HepG2 (cell line): ENCODE data around the gene DNAJC11. TPM values are rescaled to one million over a fixed set of nuclear protein-coding genes. Genes with fewer than 3 reads are reported as not detected.

Experiments
- CBX2 ChIP-seq, 2 experiments: fragments of 200-600 bp in 1 of 2; sonication (generic); formaldehyde crosslinking in 1 of 2; IDR thresholded peaks; 2 replicates each; pipeline versions ENCODE4 v1.7.0 to v1.8.1; 2018 to 2022; ENCODE audit warnings: low read depth in 2 of 2, low read length in 1 of 2, mild to moderate bottlenecking in 1 of 2, missing genetic modification reagents in 1 of 2
- FOXO1 ChIP-seq: sonication (generic); formaldehyde crosslinking; IDR thresholded peaks from 2 replicates; pipeline ENCODE4 v1.4.0; 2020; ENCODE audit warnings: missing genetic modification reagents
- HMG20A ChIP-seq: IDR thresholded peaks from 2 replicates; pipeline ENCODE4 v1.6.1; 2016; ENCODE audit warnings: borderline replicate concordance
- MIER3 ChIP-seq: IDR thresholded peaks from 2 replicates; pipeline ENCODE4 v1.6.1; 2016; ENCODE audit warnings: missing compliant biosample characterization, borderline replicate concordance
- PTBP1 ChIP-seq: fragments of 200-400 bp; formaldehyde crosslinking; IDR thresholded peaks from 2 replicates; pipeline ENCODE4 v1.6.1; 2018; ENCODE audit warnings: low read length, low read depth; ENCODE audit not compliant: poor library complexity, severe bottlenecking
- TOE1 ChIP-seq: sonication (generic); formaldehyde crosslinking; IDR thresholded peaks from 2 replicates; pipeline ENCODE4 v1.4.0; 2020; ENCODE audit warnings: mild to moderate bottlenecking, missing genetic modification reagents
- ZNF33B ChIP-seq: sonication (generic); formaldehyde crosslinking; IDR thresholded peaks from 2 replicates; pipeline ENCODE4 v1.5.1; 2020; ENCODE audit warnings: mild to moderate bottlenecking, missing genetic modification reagents
- ZNF343 ChIP-seq: sonication (generic); formaldehyde crosslinking; IDR thresholded peaks from 2 replicates; pipeline ENCODE4 v1.4.0; 2020; ENCODE audit warnings: mild to moderate bottlenecking, missing genetic modification reagents
- ZNF619 ChIP-seq: sonication (generic); formaldehyde crosslinking; IDR thresholded peaks from 2 replicates; pipeline ENCODE4 v1.4.0; 2020; ENCODE audit warnings: mild to moderate bottlenecking, missing genetic modification reagents
- ZNF841 ChIP-seq: sonication (generic); formaldehyde crosslinking; IDR thresholded peaks from 2 replicates; pipeline ENCODE4 v1.8.1; 2023; ENCODE audit warnings: missing genetic modification reagents, borderline replicate concordance
- ZNF879 ChIP-seq: sonication (generic); formaldehyde crosslinking; IDR thresholded peaks from 2 replicates; pipeline ENCODE4 v1.8.1; 2023; ENCODE audit warnings: missing genetic modification reagents
- polyA plus RNA-seq, 8 experiments: library from polyadenylated mRNA; depleted of rRNA in 3 of 8; stranded (reverse) in 7 of 8; unstranded in 1 of 8; fragments of >200 nt; fragmentation: Illumina TruSeq in 4 of 8; extraction: Trizol in 4 of 8; gene quantifications; 2 replicates each; pipeline versions ENCODE4 v1.2.1 to v1.2.3, GENCODE V29; 2011 to 2016; ENCODE audit warnings: low read depth in 4 of 8, missing spikeins in 1 of 8, mixed read lengths in 1 of 8; ENCODE audit not compliant: insufficient read depth in 1 of 8
- total RNA-seq, 5 experiments: library from RNA; depleted of rRNA; stranded (reverse); fragments of >200 nt; fragmentation: Illumina TruSeq; extraction: Trizol; gene quantifications; 2 replicates each; pipeline ENCODE4 v1.2.3, GENCODE V29; 2016; ENCODE audit warnings: low read depth in 1 of 5
- TF ChIP-seq, protein P1 (sequence below), 2 experiments: fragments of 450-650 bp in 1 of 2; sonication (generic) in 1 of 2; formaldehyde crosslinking in 1 of 2; IDR thresholded peaks; 2 replicates each; pipeline versions ENCODE4 v1.6.1 to v1.8.0; 2016 to 2022; ENCODE audit warnings: antibody characterized with exemption in 1 of 2, mild to moderate bottlenecking in 1 of 2, missing genetic modification reagents in 1 of 2
- TF ChIP-seq, protein P2 (sequence below): sonication (generic); formaldehyde crosslinking; IDR thresholded peaks from 2 replicates; pipeline ENCODE4 v1.4.0; 2020; ENCODE audit warnings: missing genetic modification reagents

The DNAJC11 gene
- total and polyA plus RNA-seq, 2 of the 13 experiments (the other 11 are each of a cell fraction or from before 2014, with no cell fraction given) = 25.1 to 47.6 TPM

DNA sequence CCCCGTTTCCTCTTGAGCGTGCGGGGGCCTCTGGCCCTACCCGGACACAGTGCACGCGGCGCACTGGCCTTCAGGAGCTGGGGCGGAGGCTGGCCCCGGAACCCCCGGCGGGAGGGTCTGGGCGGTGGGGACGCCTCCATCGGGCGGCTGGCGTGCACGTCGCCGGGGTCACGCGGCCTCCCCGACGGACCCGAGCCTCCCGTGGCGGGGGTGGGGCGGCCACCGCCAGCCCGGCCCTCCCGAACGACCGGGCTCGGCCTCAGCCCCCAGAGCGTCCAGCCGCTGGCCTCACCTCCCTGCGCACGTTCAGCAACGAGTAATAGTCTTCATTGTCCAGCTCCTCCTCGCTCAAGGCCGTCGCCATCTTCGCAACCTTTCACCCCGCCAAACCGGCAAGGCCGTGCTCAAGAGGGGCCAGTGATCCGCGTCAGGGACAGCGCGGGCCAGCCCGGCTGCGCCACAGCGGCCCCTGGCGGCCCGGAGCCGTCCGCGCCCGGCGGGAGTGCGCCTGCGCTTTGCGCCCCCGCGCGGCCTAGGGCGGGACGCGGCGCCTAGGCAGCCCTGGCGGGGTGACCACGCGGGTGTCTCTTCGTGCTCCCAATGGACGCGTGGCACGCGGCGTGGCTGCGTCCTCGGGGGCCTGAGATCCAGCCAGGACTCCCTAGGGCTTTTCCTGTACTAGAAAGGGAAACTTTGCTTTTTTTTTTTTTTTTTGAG is at the start of gene DNAJC11 (continued):
- TF ChIP-seq, protein P1, sequence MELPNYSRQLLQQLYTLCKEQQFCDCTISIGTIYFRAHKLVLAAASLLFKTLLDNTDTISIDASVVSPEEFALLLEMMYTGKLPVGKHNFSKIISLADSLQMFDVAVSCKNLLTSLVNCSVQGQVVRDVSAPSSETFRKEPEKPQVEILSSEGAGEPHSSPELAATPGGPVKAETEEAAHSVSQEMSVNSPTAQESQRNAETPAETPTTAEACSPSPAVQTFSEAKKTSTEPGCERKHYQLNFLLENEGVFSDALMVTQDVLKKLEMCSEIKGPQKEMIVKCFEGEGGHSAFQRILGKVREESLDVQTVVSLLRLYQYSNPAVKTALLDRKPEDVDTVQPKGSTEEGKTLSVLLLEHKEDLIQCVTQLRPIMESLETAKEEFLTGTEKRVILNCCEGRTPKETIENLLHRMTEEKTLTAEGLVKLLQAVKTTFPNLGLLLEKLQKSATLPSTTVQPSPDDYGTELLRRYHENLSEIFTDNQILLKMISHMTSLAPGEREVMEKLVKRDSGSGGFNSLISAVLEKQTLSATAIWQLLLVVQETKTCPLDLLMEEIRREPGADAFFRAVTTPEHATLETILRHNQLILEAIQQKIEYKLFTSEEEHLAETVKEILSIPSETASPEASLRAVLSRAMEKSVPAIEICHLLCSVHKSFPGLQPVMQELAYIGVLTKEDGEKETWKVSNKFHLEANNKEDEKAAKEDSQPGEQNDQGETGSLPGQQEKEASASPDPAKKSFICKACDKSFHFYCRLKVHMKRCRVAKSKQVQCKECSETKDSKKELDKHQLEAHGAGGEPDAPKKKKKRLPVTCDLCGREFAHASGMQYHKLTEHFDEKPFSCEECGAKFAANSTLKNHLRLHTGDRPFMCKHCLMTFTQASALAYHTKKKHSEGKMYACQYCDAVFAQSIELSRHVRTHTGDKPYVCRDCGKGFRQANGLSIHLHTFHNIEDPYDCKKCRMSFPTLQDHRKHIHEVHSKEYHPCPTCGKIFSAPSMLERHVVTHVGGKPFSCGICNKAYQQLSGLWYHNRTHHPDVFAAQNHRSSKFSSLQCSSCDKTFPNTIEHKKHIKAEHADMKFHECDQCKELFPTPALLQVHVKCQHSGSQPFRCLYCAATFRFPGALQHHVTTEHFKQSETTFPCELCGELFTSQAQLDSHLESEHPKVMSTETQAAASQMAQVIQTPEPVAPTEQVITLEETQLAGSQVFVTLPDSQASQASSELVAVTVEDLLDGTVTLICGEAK (IDR thresholded peaks at IDR 0.05) = no peak
- TF ChIP-seq, protein P1 (CRISPR knock-in tag; IDR thresholded peaks at IDR 0.05) = peak; percentile 95
- TF ChIP-seq ZNF619 (CRISPR knock-in tag) = no peak
- no peak for TF ChIP-seq CBX2 (IDR thresholded peaks at IDR 0.05; ENCODE audit: low read depth, low read length)
- TF ChIP-seq CBX2 (CRISPR knock-in tag; IDR thresholded peaks at IDR 0.05; ENCODE audit: low read depth) = peak; percentile 79; the same call in 1 of the 2 replicates
- TF ChIP-seq MIER3 = no peak
- TF ChIP-seq ZNF879 = peak; percentile 77; the same call in 1 of the 2 replicates
- peak; percentile 91 for TF ChIP-seq ZNF841 (CRISPR knock-in tag)
- TF ChIP-seq HMG20A (CRISPR knock-in tag) = 0 out of 2 replicates have a peak, but pooled peaks have one; percentile 20
- TF ChIP-seq ZNF343 = peak; percentile 83; the same call in 1 of the 2 replicates
- peak; percentile 90; the same call in 1 of the 2 replicates for TF ChIP-seq TOE1 (CRISPR knock-in tag)
- TF ChIP-seq ZNF33B = peak; percentile 97
- TF ChIP-seq PTBP1 = no peak
- TF ChIP-seq, protein P2, sequence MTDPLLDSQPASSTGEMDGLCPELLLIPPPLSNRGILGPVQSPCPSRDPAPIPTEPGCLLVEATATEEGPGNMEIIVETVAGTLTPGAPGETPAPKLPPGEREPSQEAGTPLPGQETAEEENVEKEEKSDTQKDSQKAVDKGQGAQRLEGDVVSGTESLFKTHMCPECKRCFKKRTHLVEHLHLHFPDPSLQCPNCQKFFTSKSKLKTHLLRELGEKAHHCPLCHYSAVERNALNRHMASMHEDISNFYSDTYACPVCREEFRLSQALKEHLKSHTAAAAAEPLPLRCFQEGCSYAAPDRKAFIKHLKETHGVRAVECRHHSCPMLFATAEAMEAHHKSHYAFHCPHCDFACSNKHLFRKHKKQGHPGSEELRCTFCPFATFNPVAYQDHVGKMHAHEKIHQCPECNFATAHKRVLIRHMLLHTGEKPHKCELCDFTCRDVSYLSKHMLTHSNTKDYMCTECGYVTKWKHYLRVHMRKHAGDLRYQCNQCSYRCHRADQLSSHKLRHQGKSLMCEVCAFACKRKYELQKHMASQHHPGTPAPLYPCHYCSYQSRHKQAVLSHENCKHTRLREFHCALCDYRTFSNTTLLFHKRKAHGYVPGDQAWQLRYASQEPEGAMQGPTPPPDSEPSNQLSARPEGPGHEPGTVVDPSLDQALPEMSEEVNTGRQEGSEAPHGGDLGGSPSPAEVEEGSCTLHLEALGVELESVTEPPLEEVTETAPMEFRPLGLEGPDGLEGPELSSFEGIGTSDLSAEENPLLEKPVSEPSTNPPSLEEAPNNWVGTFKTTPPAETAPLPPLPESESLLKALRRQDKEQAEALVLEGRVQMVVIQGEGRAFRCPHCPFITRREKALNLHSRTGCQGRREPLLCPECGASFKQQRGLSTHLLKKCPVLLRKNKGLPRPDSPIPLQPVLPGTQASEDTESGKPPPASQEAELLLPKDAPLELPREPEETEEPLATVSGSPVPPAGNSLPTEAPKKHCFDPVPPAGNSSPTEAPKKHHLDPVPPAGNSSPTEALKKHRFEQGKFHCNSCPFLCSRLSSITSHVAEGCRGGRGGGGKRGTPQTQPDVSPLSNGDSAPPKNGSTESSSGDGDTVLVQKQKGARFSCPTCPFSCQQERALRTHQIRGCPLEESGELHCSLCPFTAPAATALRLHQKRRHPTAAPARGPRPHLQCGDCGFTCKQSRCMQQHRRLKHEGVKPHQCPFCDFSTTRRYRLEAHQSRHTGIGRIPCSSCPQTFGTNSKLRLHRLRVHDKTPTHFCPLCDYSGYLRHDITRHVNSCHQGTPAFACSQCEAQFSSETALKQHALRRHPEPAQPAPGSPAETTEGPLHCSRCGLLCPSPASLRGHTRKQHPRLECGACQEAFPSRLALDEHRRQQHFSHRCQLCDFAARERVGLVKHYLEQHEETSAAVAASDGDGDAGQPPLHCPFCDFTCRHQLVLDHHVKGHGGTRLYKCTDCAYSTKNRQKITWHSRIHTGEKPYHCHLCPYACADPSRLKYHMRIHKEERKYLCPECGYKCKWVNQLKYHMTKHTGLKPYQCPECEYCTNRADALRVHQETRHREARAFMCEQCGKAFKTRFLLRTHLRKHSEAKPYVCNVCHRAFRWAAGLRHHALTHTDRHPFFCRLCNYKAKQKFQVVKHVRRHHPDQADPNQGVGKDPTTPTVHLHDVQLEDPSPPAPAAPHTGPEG (CRISPR knock-in tag) = peak; percentile 89
- peak; percentile 70; the same call in 1 of the 2 replicates for TF ChIP-seq FOXO1
